Fibroblast of lung (primary cell): ENCODE results near the gene ARPC5L. TPM values are rescaled to one million over a fixed set of nuclear protein-coding genes. Genes with fewer than 3 reads are reported as not detected.

Experiments used
- DNase-seq, 2 donors: peaks; one replicate each; pipeline versions ENCODE4 v3.0.0 to v3.0.0-alpha.2; 2010; ENCODE audit warnings: low read depth in 2 of 2
- H2AFZ ChIP-seq: 2 replicates; pipeline ENCODE4 v1.5.1; 2012; ENCODE audit warnings: low read length, control low read depth, inconsistent platforms
- H3K27ac ChIP-seq: 2 replicates; pipeline ENCODE4 v1.5.1; 2011; ENCODE audit warnings: low read length, control low read depth; ENCODE audit not compliant: insufficient read depth
- H3K27me3 ChIP-seq: 2 replicates; pipeline ENCODE4 v1.5.1; 2011; ENCODE audit warnings: mild to moderate bottlenecking, low read length; ENCODE audit not compliant: control insufficient read depth, insufficient read depth
- H3K36me3 ChIP-seq: 2 replicates; pipeline ENCODE4 v1.5.1; 2011; ENCODE audit warnings: low read length; ENCODE audit not compliant: control insufficient read depth, insufficient read depth
- H3K4me1 ChIP-seq: 2 replicates; pipeline ENCODE4 v1.5.1; 2011; ENCODE audit warnings: low read length; ENCODE audit not compliant: control insufficient read depth, insufficient read depth; ENCODE audit errors: extremely low read depth
- H3K4me2 ChIP-seq: 2 replicates; pipeline ENCODE4 v1.5.1; 2011; ENCODE audit warnings: low read length, control low read depth; ENCODE audit not compliant: insufficient read depth; ENCODE audit errors: extremely low read depth
- H3K4me3 ChIP-seq, 4 experiments: fragments of 200-600 bp in 1 of 4; sonication (generic) in 1 of 4; replicated peaks in 1 of 4; 2 replicates each; pipeline ENCODE4 v1.5.1; 2011 to 2016; ENCODE audit warnings: low read length in 4 of 4, low read depth in 3 of 4, mild to moderate bottlenecking in 3 of 4, control low read depth in 2 of 4, inconsistent platforms in 1 of 4, mixed read lengths in 1 of 4; ENCODE audit not compliant: insufficient read depth in 1 of 4; ENCODE audit errors: control extremely low read depth in 1 of 4
- H3K79me2 ChIP-seq: 2 replicates; pipeline ENCODE4 v1.5.1; 2012; ENCODE audit warnings: mild to moderate bottlenecking, low read length, inconsistent platforms; ENCODE audit not compliant: control insufficient read depth, insufficient read depth
- H3K9ac ChIP-seq: 2 replicates; pipeline ENCODE4 v1.5.1; 2011; ENCODE audit warnings: mild to moderate bottlenecking, low read length, control low read depth; ENCODE audit not compliant: insufficient read depth
- H3K9me3 ChIP-seq: 2 replicates; pipeline ENCODE4 v1.5.1; 2012; ENCODE audit warnings: low read depth, low read length; ENCODE audit not compliant: control insufficient read depth, insufficient read depth
- H4K20me1 ChIP-seq: 2 replicates; pipeline ENCODE4 v1.5.1; 2011; ENCODE audit warnings: low read length; ENCODE audit not compliant: control insufficient read depth, insufficient read depth; ENCODE audit errors: extremely low read depth
- EZH2 ChIP-seq: IDR thresholded peaks from 2 replicates; pipeline ENCODE4 v1.5.1; 2012; ENCODE audit warnings: low read length, control low read depth, mild to moderate bottlenecking; ENCODE audit errors: missing control alignments
- polyA plus RNA-seq, 2 donors: library from polyadenylated mRNA; depleted of rRNA in 1 of 2; stranded (reverse) in 1 of 2; unstranded in 1 of 2; fragments of >200 nt; gene quantifications; 2 replicates each; pipeline ENCODE4 v1.2.1, GENCODE V29; 2011 to 2012; ENCODE audit warnings: missing spikeins in 1 of 2
- total RNA-seq: library from RNA; depleted of rRNA; stranded (reverse); fragments of >200 nt; gene quantifications from 2 replicates; pipeline ENCODE4 v1.2.1, GENCODE V29; 2014
- TF ChIP-seq, protein P1 (sequence below), 2 donors: IDR thresholded peaks in 1 of 2; conservative IDR thresholded peaks in 1 of 2; 1 replicate in 1 of 2; 2 replicates in 1 of 2; pipeline ENCODE4 v1.5.1; 2011 to 2012; ENCODE audit warnings: low read length in 2 of 2, control low read depth in 1 of 2, inconsistent platforms in 1 of 2, low read depth in 1 of 2, mild to moderate bottlenecking in 1 of 2

The ARPC5L gene
- total and polyA plus RNA-seq, 2 donors (not counting 1 experiment from before 2014, with no cell fraction given), result 13.2 to 48.9 TPM

DNA sequence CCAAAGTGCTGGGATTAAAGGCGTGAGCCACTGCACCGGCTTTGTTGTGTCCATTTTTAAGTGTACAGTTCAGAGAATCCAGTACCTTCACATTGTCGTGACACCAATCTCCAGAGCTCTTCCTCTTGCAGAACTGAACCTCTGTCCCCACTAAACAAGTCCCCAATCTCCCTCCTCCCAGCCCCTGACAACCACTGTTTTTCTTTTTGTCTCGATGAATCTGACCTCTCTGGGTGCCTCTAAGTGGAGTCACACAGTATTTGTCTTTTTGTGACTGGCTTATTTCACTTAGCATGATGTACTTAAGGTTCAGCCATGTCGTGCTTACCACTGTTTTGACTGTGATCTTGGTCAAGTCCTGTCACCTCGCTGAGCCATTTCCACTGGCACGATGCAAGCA lies 7.1 kb upstream of the ARPC5L start:
- Histone ChIP-seq H3K4me2 (no peak overlapping the region), H3K9me3 (no peaks in the 10 kb centered on the region), H4K20me1 (peaks cover 2% of the 10 kb centered on the region), H3K9ac (no peak overlapping the region), H3K27ac (no peak overlapping the region), H3K4me1 (peaks cover 4% of the 10 kb centered on the region), H3K79me2 (peaks cover 17% of the 10 kb centered on the region), H3K36me3 (peaks cover 25% of the 10 kb centered on the region), H3K4me3 (no peak overlapping the region), H2AFZ (no peak overlapping the region), H3K27me3 (no peaks in the 10 kb centered on the region)
- TF ChIP-seq EZH2, result no peak
- TF ChIP-seq, protein P1, sequence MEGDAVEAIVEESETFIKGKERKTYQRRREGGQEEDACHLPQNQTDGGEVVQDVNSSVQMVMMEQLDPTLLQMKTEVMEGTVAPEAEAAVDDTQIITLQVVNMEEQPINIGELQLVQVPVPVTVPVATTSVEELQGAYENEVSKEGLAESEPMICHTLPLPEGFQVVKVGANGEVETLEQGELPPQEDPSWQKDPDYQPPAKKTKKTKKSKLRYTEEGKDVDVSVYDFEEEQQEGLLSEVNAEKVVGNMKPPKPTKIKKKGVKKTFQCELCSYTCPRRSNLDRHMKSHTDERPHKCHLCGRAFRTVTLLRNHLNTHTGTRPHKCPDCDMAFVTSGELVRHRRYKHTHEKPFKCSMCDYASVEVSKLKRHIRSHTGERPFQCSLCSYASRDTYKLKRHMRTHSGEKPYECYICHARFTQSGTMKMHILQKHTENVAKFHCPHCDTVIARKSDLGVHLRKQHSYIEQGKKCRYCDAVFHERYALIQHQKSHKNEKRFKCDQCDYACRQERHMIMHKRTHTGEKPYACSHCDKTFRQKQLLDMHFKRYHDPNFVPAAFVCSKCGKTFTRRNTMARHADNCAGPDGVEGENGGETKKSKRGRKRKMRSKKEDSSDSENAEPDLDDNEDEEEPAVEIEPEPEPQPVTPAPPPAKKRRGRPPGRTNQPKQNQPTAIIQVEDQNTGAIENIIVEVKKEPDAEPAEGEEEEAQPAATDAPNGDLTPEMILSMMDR (conservative IDR thresholded peaks at IDR 0.05 in 1 of 2, IDR thresholded peaks at IDR 0.05 in 1 of 2; ENCODE audit: low read depth in 1 of 2, low read length in 2 of 2), result no peak
- no peak for DNase-seq

DNA sequence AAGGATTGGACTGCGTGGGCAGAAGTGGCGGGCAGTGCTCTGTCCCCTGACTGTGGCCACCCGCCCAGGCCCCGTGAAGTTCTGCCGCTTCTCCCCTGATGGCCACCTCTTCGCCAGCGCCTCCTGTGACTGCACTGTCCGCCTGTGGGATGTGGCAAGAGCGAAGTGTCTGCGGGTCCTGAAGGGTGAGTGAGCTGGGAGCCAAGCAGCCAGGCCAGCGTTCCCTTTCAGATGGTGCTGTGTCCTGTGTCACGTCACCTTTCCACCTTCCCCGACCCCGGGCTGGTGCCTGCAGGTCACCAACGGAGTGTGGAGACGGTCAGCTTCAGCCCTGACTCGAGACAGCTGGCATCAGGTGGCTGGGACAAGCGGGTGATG lies 6.4 kb upstream of the ARPC5L start:
- Histone ChIP-seq H3K79me2 (peaks cover 24% of the 10 kb centered on the region), H4K20me1 (peaks cover 3% of the 10 kb centered on the region), H3K27ac (no peak overlapping the region), H3K4me2 (no peak overlapping the region), H3K27me3 (no peaks in the 10 kb centered on the region), H3K4me1 (peaks cover 6% of the 10 kb centered on the region), H3K9me3 (no peaks in the 10 kb centered on the region), H3K36me3 (peaks cover 32% of the 10 kb centered on the region), H3K9ac (no peak overlapping the region), H2AFZ (no peak overlapping the region), H3K4me3 (no peak overlapping the region)
- DNase-seq, result no peak
- TF ChIP-seq EZH2, result no peak
- TF ChIP-seq, protein P1 (conservative IDR thresholded peaks at IDR 0.05 in 1 of 2, IDR thresholded peaks at IDR 0.05 in 1 of 2; ENCODE audit: low read depth in 1 of 2, low read length in 2 of 2), result no peak

DNA sequence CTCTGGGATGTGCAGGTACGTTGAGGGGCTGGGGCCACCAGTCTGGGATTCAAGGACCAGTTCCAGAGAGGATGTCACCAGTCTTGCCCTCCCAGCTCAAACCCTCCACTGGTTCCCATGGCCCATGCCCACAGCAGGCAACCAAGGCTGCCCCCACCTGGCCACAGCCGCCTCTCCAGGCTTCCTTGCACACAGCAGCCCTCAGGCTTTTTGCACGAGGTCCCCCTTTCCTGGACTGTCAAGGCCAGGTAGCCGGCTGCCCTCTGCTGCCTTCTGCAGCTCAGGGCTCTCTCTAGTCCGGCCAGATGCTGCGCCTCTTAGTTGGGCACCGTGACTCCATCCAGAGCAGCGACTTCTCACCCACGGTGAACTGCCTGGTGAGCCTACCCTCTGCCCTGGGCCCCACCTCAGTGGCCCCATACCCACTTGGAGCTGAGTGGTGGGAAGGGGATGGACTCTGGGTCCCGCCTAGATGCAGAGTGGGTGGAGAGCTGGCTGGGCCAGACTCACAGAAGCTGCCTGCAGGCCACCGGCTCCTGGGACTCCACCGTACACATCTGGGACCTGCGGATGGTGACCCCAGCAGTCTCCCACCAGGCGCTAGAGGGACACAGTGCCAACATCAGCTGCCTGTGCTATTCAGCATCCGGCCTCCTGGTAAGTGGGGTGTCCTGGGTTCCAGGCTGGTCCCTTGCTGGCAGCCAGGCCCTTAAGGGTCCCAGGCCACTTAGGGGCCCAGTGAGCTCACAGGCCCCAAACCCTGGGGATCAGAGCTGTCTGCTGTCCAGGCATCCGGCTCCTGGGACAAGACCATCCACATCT lies 5.8 kb upstream of the ARPC5L start:
- TF ChIP-seq, protein P1 (conservative IDR thresholded peaks at IDR 0.05 in 1 of 2, IDR thresholded peaks at IDR 0.05 in 1 of 2; ENCODE audit: low read depth in 1 of 2, low read length in 2 of 2), result peak in 1 of 2 donors; percentile 35
- TF ChIP-seq EZH2, result no peak
- peaks cover 6% of the 10 kb centered on the region for H3K4me1 ChIP-seq
- no peak overlapping the region for H3K27ac ChIP-seq
- peaks cover 36% of the 10 kb centered on the region for H3K36me3 ChIP-seq
- H3K9ac ChIP-seq, result no peak overlapping the region
- H3K79me2 ChIP-seq, result peaks cover 30% of the 10 kb centered on the region
- H4K20me1 ChIP-seq, result peaks cover 4% of the 10 kb centered on the region
- no peak overlapping the region for H3K4me3 ChIP-seq
- H3K27me3 ChIP-seq, result no peaks in the 10 kb centered on the region
- no peak overlapping the region for H3K4me2 ChIP-seq
- no peak overlapping the region for H2AFZ ChIP-seq
- DNase-seq, result peak in 1 of 2 donors; percentile 23
- H3K9me3 ChIP-seq, result no peaks in the 10 kb centered on the region
